NCI-H2107 (cell line): Measurements from ENCODE around the gene RIOK2.
"Not testable (repeated sequence)": the region's sequence is repeated elsewhere in the genome, so short reads cannot be mapped to it uniquely, and the experiment has no call there.

ENCODE experiments used
- DNase-seq: peaks from one replicate; lab custom pipeline; 2025; lab: John Stamatoyannopoulos, UW

The RIOK2 gene

DNA sequence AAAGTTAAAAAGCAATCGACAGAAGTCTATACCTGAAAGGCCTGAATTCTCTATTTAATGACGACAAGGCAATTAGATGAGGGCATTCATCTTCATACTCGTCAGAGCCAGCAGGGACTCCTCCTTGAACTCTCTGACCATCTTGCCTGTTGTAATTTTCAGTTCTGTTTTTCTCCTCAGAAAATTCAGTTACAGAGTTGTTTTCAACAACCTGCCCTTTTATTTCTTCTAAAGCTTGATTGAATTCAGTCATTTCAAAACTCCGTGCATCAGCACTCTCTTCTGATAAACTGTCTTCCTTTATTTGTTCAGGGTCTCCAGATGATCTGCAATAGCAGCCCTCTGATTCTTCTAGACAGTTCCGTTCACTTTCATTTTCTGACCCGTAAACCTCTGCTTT lies 15.6 kb downstream of the RIOK2 start:
- no peak for DNase-seq

DNA sequence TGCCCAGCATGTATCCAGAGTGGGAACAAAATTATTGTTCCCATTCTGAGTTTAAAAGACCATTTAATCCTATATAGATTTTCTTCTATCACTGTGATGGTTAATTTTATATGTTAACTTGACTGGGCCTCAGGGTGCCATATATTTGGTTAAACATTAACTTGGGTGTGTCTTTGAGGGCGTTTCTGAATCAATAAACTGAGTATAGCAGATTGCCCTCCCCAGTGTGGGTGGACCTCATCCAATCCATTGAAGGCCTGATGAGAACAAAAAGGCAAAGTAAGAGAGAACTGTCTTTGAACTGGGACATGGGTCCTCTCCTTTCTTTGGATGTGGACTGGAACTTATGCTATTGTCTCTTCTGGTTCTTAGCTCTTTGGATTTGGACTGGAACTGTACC lies 17.3 kb downstream of the RIOK2 start:
- DNase-seq = no peak

DNA sequence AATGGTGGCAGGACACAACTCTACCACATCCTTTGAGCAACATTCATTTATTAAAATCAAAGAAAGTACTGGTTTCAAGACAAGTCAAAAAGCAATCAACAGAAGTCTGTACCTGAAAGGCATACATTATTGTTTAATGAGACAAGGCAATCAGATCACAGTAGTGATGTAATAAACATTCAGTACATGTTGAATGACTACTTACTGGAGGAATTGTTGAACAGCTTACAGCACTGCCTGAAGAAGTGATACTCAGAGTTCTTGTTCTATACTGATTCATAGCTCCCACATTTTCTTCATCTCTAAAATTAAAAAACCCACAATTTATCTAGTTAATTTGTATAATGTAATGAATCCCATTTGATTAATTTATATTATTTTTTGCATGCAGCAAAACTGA lies 18.2 kb downstream of the RIOK2 start:
- DNase-seq = no peak

- DNase-seq = no peak
Observed at GRCh38 chr5:97163790-97164285, 19.2 kb downstream of the RIOK2 start.

- DNase-seq = no peak
Observed at GRCh38 chr5:97163360-97163764, 19.7 kb downstream of the RIOK2 start.

GRCh38 chr5:97162045-97162444 lies 21.0 kb downstream of the RIOK2 start:
- DNase-seq = peak; percentile 20

GRCh38 chr5:97157689-97158088 lies 25.4 kb downstream of the RIOK2 start:
- DNase-seq = no peak

GRCh38 chr5:97151370-97151769 lies 31.7 kb downstream of the RIOK2 start:
- no peak for DNase-seq

GRCh38 chr5:97150401-97150800 lies 32.6 kb downstream of the RIOK2 start:
- DNase-seq = no peak

DNA sequence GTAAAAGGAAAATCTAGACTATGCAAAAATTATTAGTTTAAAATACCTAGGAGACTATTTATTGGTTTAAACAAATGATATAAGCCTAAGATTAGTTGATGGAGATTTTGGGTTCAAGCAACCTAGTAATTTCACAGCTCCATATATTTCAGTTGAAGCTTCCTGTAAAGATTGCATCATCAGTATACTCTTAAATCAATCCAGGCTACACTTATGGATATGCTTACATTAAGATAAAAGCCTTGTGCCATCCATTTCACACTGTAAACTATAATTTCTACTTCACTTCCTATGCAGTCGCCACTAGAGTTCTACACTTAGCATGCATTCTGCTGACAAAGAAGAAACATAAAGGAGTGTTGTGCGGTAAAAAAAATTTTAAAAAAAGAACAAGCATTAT lies 33.3 kb downstream of the RIOK2 start:
- DNase-seq = no peak

DNA sequence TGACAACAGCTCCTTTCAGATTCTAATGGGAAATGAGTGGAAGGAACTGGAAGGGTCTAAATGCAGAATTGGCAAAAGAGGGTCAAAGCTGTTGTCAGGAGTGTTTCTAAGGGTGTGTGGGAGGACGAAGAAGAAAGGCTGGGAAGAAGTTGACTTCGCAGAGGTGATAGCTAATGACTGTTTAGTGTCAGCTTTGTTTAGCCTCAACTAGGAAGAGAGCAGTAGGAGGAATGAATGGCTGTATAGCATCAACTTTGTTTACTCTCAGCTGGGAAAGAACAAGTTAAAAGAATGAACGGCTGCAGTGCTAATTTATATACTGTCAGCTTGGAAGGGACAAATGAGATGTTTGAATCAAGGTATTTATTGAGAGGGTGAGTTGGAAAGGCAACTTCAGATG lies 34.8 kb downstream of the RIOK2 start:
- no peak for DNase-seq

GRCh38 chr5:97143704-97144103 lies 39.3 kb downstream of the RIOK2 start:
- no peak for DNase-seq

DNA sequence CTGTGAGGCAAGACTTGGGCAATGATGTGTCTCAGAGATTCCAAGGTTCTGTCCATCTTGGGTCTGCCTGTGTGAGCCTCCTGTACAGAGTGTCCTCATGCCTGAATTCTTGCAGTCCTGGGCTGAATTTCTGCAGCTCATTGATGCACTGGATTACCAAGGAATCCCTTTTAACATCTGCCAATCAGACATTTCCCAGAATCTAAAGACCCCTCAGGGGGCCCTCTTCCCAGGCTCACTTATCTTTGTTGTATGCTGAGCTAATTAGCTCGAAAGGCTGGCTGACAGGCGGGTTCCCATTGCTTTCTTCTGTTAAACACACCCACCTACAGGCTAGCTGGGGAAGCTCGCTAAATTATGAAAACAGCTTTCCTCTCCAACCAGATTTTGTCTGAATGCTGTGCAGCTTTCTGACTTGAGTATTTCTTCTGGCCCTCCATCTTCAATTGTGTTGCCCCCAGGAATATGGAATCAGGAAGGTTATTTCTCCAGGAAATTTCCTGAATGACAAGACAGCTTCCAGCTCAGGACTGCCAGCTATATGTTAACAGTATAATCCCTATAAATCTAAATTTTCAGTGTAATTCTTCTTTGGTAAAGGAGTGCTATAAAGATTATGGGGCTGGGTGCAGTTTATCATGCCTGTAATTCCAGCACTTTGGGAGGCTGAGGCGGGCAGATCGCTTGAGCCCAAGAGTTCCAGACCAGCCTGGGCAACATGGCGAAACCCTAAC lies 40.4 kb downstream of the RIOK2 start, which contains the start of gene LIX1:
LIX1 (minus strand) TSS at position 91 of the 734 bp plus-strand sequence; CDS start at position 56, 35 bp downstream.
- DNase-seq = no peak

GRCh38 chr5:97141539-97141938 lies 41.5 kb downstream of the RIOK2 start:
- no peak for DNase-seq

- DNase-seq = no peak
Observed at GRCh38 chr5:97141031-97141430, 42.0 kb downstream of the RIOK2 start.

- DNase-seq = not testable (repeated sequence)
Observed at GRCh38 chr5:97140250-97140649, 42.8 kb downstream of the RIOK2 start.

DNA sequence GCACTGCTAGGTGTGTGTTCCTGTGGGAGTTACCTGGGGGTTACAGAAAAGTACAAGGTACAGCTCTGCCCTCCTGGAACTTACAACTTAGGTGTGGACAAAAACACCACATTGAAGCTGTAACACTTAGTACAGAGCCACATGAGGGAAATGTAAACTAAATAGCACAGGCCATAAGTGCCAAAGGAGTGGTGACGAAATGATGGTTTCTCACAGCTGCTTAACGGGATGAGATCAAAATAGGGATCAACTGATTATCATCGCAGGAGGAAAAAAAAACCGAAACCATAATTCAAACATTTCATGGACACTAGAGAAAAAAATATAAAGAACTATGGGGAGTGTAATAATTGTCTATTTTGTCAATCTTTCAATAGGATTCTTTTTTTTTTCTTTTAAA lies 46.6 kb downstream of the RIOK2 start:
- no peak for DNase-seq

DNA sequence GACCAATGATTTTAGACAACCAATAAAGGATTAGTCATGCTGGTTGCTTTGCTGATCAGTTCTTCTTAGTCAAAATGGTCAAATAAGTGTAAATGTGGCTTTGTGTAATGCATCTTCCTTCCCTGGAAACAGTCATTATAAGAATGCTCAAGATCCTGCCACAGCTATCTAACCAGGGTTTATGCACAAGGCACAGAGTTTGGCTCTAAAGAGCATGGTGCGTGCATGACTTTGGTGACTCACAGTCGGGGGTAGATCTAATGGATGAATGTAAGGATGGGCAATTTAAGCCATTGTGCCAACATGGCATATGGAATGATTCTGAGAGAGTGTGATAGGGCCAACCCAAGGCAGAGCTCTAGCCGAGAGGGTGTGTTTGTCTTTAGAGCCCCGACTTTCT lies 47.2 kb downstream of the RIOK2 start:
- DNase-seq = no peak

DNA sequence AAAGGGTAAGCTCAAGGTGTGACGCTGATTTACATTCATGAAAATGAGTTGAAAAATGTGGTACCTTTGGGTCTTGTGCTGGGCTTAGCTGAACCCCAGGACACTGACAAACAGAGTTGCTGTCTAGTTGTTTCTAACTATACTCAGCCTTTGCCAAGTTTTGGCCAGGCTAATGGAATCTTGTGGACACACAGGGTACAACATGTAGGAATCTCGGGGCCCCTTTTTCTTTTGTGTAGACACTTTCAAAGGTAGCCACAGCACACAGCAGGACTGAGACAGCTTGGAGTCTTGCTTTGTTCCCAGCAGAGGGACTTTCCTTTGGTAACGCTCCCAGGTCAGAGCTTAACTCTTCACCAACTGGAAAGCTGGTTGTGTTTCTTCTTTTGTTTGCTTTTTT lies 48.4 kb downstream of the RIOK2 start:
- DNase-seq = no peak

DNA sequence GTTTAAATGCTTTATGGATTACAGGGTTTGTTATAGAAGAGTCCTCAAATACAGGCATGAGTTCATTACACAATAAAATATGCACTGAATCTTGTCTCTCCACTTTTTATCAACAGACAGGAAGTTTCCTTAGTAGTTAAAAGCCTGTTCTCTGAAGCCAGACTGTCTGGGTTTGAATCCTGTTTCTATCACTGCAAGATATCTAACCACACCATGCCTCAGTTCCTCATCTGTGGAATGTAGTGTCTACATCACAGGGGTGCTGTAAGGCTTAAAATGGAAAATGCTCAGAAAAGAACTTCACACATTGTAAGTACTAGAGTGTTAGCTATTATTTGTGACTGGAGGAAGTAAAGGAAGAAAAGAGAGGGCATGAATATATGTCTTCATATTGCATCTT lies 49.9 kb downstream of the RIOK2 start:
- DNase-seq = no peak

DNA sequence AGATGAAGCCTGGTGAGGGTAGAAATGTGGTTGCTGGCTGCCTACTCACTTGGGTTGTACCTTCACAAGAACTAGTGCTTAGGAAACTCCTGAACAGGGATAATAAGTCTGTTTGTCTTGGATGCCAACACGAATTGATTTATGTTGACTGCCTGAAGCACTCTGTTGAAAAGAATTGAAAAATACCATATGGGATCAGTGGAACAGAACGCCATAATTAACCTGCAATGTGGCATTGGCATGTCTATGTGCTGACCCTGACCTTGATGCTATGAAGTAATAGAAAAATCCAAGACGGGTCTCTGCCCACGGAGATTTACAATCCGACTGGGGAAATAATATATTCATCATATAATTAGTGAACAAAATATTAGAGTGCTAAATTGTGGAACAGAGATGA lies 51.1 kb downstream of the RIOK2 start:
- DNase-seq = no peak

DNA sequence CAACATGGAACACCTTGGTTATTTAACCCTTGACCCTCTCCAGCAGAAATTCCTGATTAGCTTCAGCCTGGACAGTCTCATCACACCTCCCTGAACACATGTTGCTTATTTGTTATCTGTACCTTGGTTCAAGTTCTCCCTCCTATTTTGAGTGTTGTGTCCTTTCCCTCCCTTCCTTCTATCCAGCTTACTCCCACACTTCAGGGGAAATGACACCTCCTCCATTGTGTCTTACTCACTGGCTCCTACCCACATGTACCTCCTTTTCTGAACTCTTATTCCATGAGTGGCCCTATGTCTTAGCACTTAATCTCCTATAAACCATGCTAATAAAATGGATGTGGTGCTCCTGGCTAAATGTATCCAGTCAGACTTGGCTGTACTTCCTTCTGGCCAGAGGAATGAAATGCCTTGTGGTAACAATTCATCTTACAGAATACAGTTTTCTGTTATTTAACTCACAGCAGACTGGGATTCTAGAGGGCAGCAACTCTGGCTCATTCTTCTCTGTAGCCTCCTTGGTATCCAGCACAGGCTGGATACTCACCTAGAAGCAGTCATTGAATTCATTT lies 51.8 kb downstream of the RIOK2 start:
- DNase-seq = no peak

GRCh38 chr5:97127727-97128126 lies 55.3 kb downstream of the RIOK2 start:
- no peak for DNase-seq
